Stimulated activated CD4-positive, alpha-beta T cell treated with anti-CD3 and anti-CD28 coated beads, Interleukin-12 subunit alpha, Interleukin-12 subunit beta, amount 100 ng/mL, for 4 hours (primary cell): Measurements from ENCODE around the gene LYRM4.
"Not testable (repeated sequence)": the region's sequence is repeated elsewhere in the genome, so short reads cannot be mapped to it uniquely, and the experiment has no call there.

Source experiments
- DNase-seq: peaks from one replicate; pipeline ENCODE4 v3.0.0-alpha.2; 2020

LYRM4 gene

DNA sequence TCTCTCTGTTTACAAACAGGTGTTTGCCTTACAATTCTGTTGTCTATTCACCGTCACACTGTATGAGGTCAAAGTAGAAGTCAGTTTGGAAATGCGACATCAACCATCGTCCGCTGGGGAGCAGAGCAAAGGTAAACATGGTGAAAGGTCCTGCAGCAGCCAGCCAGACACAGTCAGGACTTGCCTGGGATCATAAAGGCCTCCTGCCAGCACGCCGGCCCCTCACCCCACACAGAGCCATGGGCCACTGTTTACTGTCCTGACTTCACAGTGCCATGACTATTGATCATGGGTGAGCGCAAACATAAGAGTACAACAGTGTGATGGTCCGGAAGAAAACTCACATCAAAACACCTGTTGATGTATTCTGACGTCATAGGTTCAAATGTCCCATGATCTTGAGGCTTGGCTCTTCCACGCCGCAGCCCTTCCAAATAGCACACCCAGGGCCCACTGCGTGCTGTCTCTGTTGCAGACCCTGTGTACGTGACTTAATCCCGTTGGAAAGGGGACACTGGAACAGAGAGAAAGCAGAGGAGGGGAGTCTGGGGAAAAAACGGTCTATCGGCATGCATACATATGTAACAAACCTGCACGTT is 192.5 kb downstream of the LYRM4 start:
- no peak for DNase-seq

DNA sequence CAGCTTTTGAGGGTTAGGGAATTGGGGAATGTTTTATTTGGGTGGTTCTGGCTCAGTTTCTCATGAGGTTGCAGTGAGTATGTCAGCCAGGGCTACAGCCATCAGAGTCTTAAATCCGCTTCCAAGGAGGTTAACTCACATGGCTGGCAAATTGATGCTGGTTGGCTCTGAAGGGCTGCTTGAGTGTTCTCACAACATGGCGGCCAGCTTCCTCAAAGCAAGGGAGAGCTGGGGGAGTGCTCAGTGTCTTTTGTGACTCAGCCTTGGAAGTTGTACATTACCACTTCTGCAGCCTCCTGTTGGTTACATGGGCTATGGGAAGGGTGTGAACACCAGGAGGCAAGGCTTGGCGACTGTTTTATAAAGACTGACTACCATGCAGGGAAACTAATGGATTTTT is 193.4 kb downstream of the LYRM4 start:
- DNase-seq = no peak

DNA sequence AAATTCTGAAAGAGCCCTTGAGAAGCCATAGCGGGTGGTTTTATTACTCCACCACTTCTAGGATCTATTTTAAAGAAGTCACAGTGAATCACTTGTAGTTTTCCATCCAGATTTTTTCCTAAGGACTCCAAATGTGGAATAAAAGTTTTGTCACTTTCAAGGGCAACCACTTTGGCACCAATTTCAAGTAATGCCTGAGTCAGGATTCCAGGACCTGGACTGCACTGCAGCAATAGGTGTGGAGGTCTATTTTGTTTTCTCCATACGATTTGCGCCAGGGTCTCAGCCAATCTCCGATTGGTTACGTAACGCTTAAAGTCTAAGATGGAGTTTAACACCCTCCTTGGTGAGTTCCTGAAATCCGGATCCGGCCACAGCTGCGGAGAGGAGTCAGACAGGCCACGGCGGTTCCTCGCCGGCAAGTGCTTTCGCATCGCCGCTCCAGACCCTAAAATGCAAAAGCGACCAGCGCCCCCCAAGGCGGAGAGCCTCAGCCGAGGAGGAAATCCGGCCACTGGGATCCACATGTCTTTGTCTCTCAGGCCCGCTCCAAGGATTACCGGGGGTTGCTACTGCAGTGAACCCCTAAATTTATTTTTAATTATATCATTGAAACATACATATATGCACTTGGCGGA is 194.2 kb downstream of the LYRM4 start:
- DNase-seq = no peak

DNA sequence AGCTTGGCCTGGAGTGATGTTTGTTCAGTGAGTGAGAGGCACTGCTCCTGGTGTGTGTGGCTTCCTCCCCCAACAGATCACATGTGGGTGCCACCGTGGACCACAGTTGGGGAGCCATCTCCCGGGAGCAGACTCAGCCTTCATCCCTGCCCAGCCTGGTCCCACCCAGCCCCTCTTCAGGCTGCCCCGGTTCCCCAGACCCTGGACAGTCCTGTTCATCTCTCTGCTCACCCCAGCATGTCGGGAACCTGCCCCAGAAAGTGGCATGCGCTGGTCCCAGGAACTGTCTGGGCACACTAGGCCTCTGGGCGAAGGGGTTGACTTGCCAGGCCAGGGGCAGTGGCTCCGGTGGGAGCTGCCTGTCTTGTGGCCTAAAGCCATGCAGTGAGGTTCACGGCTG is 197.1 kb downstream of the LYRM4 start:
- DNase-seq = no peak

DNA sequence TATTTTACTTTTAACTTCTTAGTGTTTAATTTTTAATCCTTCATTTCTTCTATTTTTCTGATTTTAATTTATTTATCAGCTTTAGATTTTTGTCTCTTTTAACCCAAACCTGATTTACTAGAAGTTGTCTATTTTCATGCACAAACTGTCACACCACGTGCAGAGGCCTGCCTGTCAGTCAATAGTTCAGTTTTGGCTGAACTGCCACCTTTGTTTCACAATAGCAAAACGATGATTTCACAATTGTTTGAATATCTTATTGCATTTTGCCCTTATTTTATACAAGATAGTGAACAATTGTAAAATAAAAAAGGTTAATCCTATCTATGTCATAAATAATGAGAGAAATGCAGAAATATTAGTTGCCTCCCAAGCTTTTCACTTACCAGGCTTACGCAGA is 199.6 kb downstream of the LYRM4 start:
- DNase-seq = no peak

DNA sequence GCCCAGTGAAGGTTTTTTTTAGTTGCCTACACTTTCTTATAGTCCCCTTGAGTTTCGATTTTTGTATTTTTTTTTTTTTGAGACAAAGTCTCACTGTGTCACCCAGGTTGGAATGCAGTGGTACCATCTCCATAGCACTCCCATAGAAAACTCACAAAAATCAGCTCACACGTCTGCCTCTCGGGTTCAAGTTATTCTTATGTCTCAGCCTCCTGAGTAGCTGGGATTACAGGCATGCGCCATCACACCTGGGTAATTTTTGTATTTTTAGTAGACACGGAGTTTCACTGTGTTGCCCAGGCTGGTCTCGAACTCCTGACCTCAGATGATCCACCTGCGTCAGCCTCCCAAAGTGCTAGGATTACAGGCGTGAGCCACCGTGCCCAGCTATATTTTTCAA is 200.3 kb downstream of the LYRM4 start:
- DNase-seq = not testable (repeated sequence)

DNA sequence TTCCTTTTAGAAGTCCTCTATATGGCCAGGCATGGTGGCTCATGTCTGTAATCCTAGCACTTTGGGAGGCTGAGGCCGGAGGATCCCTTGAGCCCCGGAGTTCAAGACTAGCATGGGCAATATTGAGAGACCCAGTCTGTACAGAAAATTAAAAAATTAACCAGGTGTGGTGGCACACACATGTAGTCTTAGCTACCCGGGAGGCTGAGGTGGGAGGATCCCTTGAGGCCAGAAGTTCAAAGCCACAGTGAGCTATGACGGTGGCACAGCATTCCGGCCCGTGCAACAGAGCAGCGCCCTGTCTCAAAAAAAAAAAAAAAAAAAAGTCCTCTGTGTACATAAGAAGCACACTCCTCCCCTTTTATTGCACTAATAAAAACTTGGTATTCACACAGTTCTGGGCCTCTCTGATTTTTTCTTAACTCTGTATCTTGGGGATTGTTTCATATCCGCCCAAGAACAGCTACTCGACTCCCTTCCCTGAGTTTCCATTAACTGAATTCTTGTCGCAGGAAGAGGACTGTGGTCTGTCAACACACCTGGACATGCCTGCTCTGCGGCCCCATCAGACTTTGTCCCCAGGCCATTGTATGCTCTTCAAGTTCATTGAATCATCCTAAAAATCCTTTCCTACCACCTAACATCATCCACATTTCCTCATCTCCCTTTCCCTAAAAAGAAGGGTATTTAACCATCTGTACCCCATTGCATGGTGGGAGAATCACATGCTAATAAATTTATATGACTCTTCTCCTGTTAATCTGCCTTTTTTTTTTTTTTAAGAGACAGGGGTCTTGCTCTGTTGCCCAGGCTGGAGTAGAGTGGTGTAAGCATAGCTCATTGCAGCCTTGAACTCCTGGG is 201.5 kb downstream of the LYRM4 start:
- no peak for DNase-seq
